Vagina (tissue), 2 donors: ENCODE results near the gene RBFOX1. TPM values are rescaled to one million over a fixed set of nuclear protein-coding genes. Genes with fewer than 3 reads are reported as not detected.

Source experiments
- DNase-seq, 2 donors: peaks; one replicate each; pipeline ENCODE4 v3.0.0-alpha.2; 2017; ENCODE audit errors: extremely low spot score in 2 of 2
- H3K27ac ChIP-seq: fragments of 200-600 bp; sonication (generic); one replicate; pipeline ENCODE4 v1.5.1; 2019
- H3K27me3 ChIP-seq: fragments of 200-600 bp; sonication (generic); one replicate; pipeline ENCODE4 v1.5.1; 2019
- H3K36me3 ChIP-seq, 2 donors: fragments of 200-600 bp; sonication (generic); one replicate each; pipeline ENCODE4 v1.5.1; 2017 to 2019
- H3K4me1 ChIP-seq: fragments of 200-600 bp; sonication (generic); one replicate; pipeline ENCODE4 v1.5.1; 2019
- H3K4me3 ChIP-seq, 2 donors: fragments of 200-600 bp; sonication (generic); 1 replicate in 1 of 2; 2 replicates in 1 of 2; pipeline ENCODE4 v1.5.1; 2016 to 2019
- H3K9me3 ChIP-seq: fragments of 200-600 bp; sonication (generic); one replicate; pipeline ENCODE4 v1.5.1; 2019
- POLR2A ChIP-seq, 2 donors: fragments of 450-650 bp; IDR thresholded peaks; one replicate each; pipeline ENCODE4 v1.6.1; 2017; ENCODE audit warnings: antibody characterized with exemption in 2 of 2, mild to moderate bottlenecking in 2 of 2, moderate library complexity in 2 of 2
- POLR2AphosphoS5 ChIP-seq, 2 donors: sonication (generic); formaldehyde crosslinking; IDR thresholded peaks; one replicate each; pipeline ENCODE4 v1.9.0; 2017; ENCODE audit warnings: antibody characterized with exemption in 2 of 2, mild to moderate bottlenecking in 2 of 2, low read depth in 1 of 2; ENCODE audit not compliant: insufficient read depth in 1 of 2
- intact Hi-C: fragments of 100-400 bp; cut with DNase I; formaldehyde crosslinking; loops from one replicate; pipeline ENCODE4 v1.15.1; 2023
- total RNA-seq: library from RNA; depleted of rRNA; stranded (reverse); fragments of >200 nt; gene quantifications from one replicate; pipeline ENCODE4 v1.2.3, GENCODE V29; 2016
- TF ChIP-seq, protein P1 (sequence below), 3 experiments: fragments of 450-650 bp in 2 of 3; fragments of 200-600 bp in 1 of 3; sonication (generic) in 1 of 3; IDR thresholded peaks; one replicate each; pipeline ENCODE4 v1.5.1; 2017 to 2019; ENCODE audit warnings: antibody characterized with exemption in 3 of 3, mild to moderate bottlenecking in 2 of 3, moderate library complexity in 2 of 3

RBFOX1 gene
- total RNA-seq, 1 donor from 2014 or later = 6.6 TPM

DNA sequence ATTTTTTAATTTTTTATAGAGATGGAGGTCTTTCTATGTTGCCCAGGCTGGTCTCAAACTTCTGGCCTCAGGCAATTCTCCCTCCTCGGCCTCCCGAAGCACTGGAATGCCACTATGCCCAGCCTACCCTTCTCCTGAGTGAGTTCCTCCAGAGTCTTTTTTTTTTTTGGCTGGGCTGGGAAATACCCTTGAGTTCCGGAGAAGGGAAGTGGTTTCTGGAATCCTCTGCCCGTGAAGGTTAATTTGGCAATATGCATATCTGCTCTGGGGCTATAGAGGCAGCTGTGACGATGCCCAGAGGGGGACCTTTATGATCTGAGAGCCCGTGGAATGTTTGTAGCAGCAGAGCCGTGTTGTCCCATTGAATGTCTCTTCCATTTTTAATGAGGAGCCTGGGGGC is 217.5 kb downstream of the RBFOX1 start:
- TF ChIP-seq POLR2A (IDR thresholded peaks at IDR 0.05) = no peak
- TF ChIP-seq, protein P1, sequence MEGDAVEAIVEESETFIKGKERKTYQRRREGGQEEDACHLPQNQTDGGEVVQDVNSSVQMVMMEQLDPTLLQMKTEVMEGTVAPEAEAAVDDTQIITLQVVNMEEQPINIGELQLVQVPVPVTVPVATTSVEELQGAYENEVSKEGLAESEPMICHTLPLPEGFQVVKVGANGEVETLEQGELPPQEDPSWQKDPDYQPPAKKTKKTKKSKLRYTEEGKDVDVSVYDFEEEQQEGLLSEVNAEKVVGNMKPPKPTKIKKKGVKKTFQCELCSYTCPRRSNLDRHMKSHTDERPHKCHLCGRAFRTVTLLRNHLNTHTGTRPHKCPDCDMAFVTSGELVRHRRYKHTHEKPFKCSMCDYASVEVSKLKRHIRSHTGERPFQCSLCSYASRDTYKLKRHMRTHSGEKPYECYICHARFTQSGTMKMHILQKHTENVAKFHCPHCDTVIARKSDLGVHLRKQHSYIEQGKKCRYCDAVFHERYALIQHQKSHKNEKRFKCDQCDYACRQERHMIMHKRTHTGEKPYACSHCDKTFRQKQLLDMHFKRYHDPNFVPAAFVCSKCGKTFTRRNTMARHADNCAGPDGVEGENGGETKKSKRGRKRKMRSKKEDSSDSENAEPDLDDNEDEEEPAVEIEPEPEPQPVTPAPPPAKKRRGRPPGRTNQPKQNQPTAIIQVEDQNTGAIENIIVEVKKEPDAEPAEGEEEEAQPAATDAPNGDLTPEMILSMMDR (IDR thresholded peaks at IDR 0.05) = no peak
- no peak for TF ChIP-seq POLR2AphosphoS5 (IDR thresholded peaks at IDR 0.05; ENCODE audit: insufficient read depth in 1 of 2, low read depth in 1 of 2)
- Histone ChIP-seq H3K36me3 (no peaks in the 10 kb centered on the region), H3K27ac (no peak overlapping the region), H3K9me3 (no peaks in the 10 kb centered on the region), H3K4me1 (no peaks in the 10 kb centered on the region), H3K4me3 (no peak overlapping the region), H3K27me3 (no peaks in the 10 kb centered on the region)
- no peak for DNase-seq
- intact Hi-C loops = no loop called here

DNA sequence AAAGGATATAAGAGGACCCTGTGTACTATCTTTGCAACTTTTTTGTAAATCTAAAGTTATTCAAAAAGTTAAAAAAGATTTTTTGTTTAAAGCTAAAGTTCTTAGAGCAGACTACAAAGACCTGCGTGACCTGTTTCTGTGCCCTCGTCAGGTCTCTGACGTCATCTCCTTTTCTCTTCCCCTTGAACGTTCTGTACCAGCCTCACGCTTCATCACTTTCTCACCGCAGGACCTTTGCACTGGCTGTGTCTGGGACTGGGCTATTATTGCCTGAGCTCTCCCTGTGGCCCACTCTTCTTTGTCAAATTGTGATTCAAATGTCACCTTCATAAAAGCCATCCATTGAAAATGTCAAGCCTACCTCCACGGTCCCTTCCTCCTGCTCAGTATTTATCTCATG is 222.8 kb downstream of the RBFOX1 start:
- H3K4me3 ChIP-seq = no peak overlapping the region
- H3K27ac ChIP-seq = no peak overlapping the region
- no peak for DNase-seq
- no peaks in the 10 kb centered on the region for H3K36me3 ChIP-seq
- no peak for TF ChIP-seq POLR2AphosphoS5 (IDR thresholded peaks at IDR 0.05; ENCODE audit: insufficient read depth in 1 of 2, low read depth in 1 of 2)
- TF ChIP-seq POLR2A (IDR thresholded peaks at IDR 0.05) = no peak
- TF ChIP-seq, protein P1 (IDR thresholded peaks at IDR 0.05) = no peak
- no peaks in the 10 kb centered on the region for H3K9me3 ChIP-seq
- no peaks in the 10 kb centered on the region for H3K27me3 ChIP-seq
- H3K4me1 ChIP-seq = no peaks in the 10 kb centered on the region
- intact Hi-C loops = no loop called here

DNA sequence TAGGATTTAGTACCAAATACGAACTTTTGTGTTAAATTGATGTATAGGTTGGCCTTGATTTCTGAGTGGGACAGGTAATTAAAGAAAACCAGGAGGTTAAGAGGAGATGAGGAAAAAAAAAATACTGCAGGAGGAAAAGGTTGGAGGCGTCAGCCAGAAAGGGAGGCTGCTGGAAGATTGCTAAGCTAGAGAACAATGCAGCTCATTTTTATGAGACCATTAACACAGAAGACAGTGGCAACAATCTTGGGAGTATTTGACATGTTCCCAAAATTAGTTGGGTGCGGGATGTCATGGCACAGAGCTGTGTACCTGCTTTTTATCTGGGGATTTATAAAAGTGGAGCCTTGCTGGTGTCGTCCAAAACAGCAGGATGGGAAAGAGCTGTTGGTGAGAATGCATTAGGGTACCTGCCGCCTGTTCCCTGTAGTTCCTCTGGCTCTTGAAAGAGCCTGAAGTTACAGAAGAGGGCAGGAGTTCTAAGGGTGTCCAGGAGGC is 229.3 kb downstream of the RBFOX1 start:
- H3K36me3 ChIP-seq = no peaks in the 10 kb centered on the region
- no peaks in the 10 kb centered on the region for H3K9me3 ChIP-seq
- H3K4me3 ChIP-seq = no peak overlapping the region
- DNase-seq = no peak
- no peaks in the 10 kb centered on the region for H3K4me1 ChIP-seq
- no peaks in the 10 kb centered on the region for H3K27me3 ChIP-seq
- H3K27ac ChIP-seq = no peak overlapping the region
- intact Hi-C loops = no loop called here
- TF ChIP-seq POLR2AphosphoS5 (IDR thresholded peaks at IDR 0.05; ENCODE audit: insufficient read depth in 1 of 2, low read depth in 1 of 2) (no peak), POLR2A (IDR thresholded peaks at IDR 0.05) (no peak)
- TF ChIP-seq, protein P1 (IDR thresholded peaks at IDR 0.05) = no peak

DNA sequence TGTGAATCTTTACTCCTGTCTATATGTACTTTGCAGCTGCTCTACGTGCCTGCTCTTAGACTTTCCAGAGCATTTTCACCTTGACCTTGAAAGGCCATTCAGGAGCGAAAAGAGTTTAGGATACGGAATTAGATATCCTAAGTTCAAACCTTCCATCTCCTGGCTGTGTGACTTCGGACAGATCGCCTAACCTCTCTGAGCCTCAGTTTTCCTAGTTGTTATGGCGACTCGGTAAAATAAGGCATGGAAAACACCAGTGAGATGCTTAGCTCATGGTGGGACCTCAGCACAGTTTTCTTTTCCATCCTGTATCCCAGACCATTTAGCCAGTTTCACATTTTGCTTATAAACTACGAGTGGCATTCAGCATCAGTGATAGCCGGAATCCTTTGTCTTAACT is 233.7 kb downstream of the RBFOX1 start:
- TF ChIP-seq, protein P1 (IDR thresholded peaks at IDR 0.05) = no peak
- TF ChIP-seq POLR2AphosphoS5 (IDR thresholded peaks at IDR 0.05; ENCODE audit: insufficient read depth in 1 of 2, low read depth in 1 of 2) (no peak), POLR2A (IDR thresholded peaks at IDR 0.05) (no peak)
- H3K27ac ChIP-seq = no peak overlapping the region
- H3K9me3 ChIP-seq = no peaks in the 10 kb centered on the region
- no peaks in the 10 kb centered on the region for H3K36me3 ChIP-seq
- intact Hi-C loops = no loop called here
- H3K27me3 ChIP-seq = no peaks in the 10 kb centered on the region
- no peaks in the 10 kb centered on the region for H3K4me1 ChIP-seq
- DNase-seq = peak in 1 of 2 donors; percentile 34
- H3K4me3 ChIP-seq = no peak overlapping the region

DNA sequence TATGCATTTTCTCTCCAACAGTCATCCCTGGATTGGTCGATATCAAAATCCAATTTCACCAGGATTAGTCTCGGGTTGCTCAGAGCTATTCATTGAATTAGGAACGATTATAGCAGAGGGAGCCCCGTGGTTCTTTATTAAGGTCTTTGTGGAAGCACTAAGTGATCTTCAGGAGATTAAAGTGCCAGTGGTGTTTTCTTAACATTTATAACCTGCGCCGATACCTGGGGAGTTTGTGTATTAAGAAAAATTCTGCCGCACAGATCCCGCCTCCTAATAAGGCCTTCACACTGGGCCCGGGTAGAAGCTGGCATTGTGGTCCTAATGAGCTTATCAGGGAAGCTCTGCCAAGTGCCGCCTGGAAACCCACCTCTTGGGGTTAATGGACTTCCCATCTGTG is 238.7 kb downstream of the RBFOX1 start:
- peak in 1 of 2 donors; percentile 40 for DNase-seq
- no peak overlapping the region for H3K27ac ChIP-seq
- no peak overlapping the region for H3K4me3 ChIP-seq
- intact Hi-C loops = no loop called here
- H3K27me3 ChIP-seq = no peaks in the 10 kb centered on the region
- no peaks in the 10 kb centered on the region for H3K4me1 ChIP-seq
- no peaks in the 10 kb centered on the region for H3K9me3 ChIP-seq
- TF ChIP-seq, protein P1 (IDR thresholded peaks at IDR 0.05) = no peak
- TF ChIP-seq POLR2AphosphoS5 (IDR thresholded peaks at IDR 0.05; ENCODE audit: insufficient read depth in 1 of 2, low read depth in 1 of 2) (no peak), POLR2A (IDR thresholded peaks at IDR 0.05) (no peak)
- H3K36me3 ChIP-seq = no peaks in the 10 kb centered on the region
